WI38 (cell line): ENCODE results near the gene RASSF7.

Experiments used
- H3K4me3 ChIP-seq: 2 replicates; pipeline ENCODE4 v1.5.1; 2011; ENCODE audit warnings: low read depth, mild to moderate bottlenecking, control low read depth, low read length
- CTCF ChIP-seq: IDR thresholded peaks from 2 replicates; pipeline ENCODE4 v1.5.1; 2012; ENCODE audit warnings: low read depth, mild to moderate bottlenecking, control low read depth, low read length

RASSF7 gene

DNA sequence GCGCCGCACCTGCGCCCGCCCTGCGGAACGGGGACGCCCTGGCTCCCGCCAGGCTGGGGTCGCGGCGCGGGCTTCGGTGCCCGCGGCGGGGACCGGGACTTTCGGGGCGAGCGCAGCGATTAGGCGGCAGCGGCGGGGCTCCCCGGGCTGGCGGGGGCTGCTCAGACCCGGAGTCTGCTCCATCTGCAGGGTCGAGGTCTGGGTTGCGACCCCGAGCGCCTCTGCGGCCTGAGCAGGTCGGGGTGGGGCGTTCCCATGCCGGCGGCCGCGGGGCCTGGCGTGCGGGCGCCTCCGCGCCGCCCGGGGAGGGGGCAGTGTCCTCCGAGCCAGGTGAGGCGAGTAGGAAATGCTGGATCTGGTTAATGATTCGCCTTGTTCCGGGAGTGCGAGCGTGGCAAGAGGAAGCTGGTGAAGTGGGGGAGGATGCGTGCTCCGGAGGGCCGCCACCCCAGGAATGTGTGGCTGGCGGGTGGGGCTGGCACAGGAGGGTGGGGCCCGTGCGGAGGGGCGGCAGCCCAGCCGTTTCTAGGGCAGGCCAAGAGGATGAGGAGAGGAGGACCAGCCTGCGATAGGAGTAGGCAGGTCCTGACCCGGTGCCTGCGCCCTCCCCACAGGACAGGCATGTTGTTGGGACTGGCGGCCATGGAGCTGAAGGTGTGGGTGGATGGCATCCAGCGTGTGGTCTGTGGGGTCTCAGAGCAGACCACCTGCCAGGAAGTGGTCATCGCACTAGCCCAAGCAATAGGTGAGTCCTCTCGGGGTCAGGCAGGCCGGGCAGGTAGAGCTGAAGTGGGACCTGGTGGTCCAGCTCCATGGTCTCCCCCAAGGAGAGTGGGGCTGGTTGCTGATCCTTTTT lies 606 bp downstream of the RASSF7 start:
- TF ChIP-seq CTCF, result no peak
- peak overlapping the region; percentile 65 for H3K4me3 ChIP-seq

- no peak for TF ChIP-seq CTCF
- H3K4me3 ChIP-seq, result no peak overlapping the region
These were observed 1.4 kb downstream of the RASSF7 start for GRCh38 chr11:562046-562645.

GRCh38 chr11:563066-563811 lies 2.5 kb downstream of the RASSF7 start:
- H3K4me3 ChIP-seq, result no peak overlapping the region
- no peak for TF ChIP-seq CTCF

- no peak overlapping the region for H3K4me3 ChIP-seq
- TF ChIP-seq CTCF, result no peak
These were observed 3.2 kb downstream of the RASSF7 start for GRCh38 chr11:563812-564578.

- H3K4me3 ChIP-seq, result no peak overlapping the region
- TF ChIP-seq CTCF, result no peak
These were observed 5.2 kb downstream of the RASSF7 start for GRCh38 chr11:565921-566509.

GRCh38 chr11:567011-567628 lies 6.3 kb downstream of the RASSF7 start:
- no peak for TF ChIP-seq CTCF
- H3K4me3 ChIP-seq, result peak overlapping the region; percentile 84
